A673 (cell line): ENCODE results near the gene SLU7.
A peak's percentile ranks its signal among the peaks of the same experiment; 100 is the strongest.

Source experiments
- CTCF ChIP-seq: fragments of 300-800, 200-600 bp; sonication (generic); conservative IDR thresholded peaks from 2 replicates; pipeline ENCODE4 v1.5.1; 2017; ENCODE audit warnings: low read depth, mild to moderate bottlenecking, antibody characterized with exemption, low read length, moderate library complexity, mixed read lengths
- EZH2 ChIP-seq: fragments of 200-600 bp; sonication (generic); IDR thresholded peaks from 2 replicates; pipeline ENCODE4 v1.6.1; 2017; ENCODE audit warnings: borderline replicate concordance, low read depth, mild to moderate bottlenecking, mixed read lengths, antibody characterized with exemption, low read length; ENCODE audit not compliant: poor library complexity, severe bottlenecking

GRCh38 chr5:160370713-160371034, 48.2 kb downstream of the SLU7 start:
- TF ChIP-seq CTCF, result no peak
- peak; percentile 26 for TF ChIP-seq EZH2
